PC-3 (cell line): ENCODE results near the gene JMJD7.

ENCODE experiments used
- EZH2 ChIP-seq: fragments of 300-600 bp; sonication (generic); IDR thresholded peaks from one replicate; pipeline ENCODE4 v1.6.1; 2017; ENCODE audit warnings: antibody characterized with exemption, mild to moderate bottlenecking, low read length; ENCODE audit not compliant: unreplicated experiment
- EZH2phosphoT487 ChIP-seq: fragments of 300-600 bp; sonication (generic); IDR thresholded peaks from 2 replicates; pipeline ENCODE4 v1.6.1; 2018; ENCODE audit warnings: mild to moderate bottlenecking, antibody characterized with exemption, low read length, borderline replicate concordance
- TF ChIP-seq, protein P1 (sequence below): fragments of 300-600 bp; sonication (generic); conservative IDR thresholded peaks from 2 replicates; pipeline ENCODE4 v1.5.1; 2017; ENCODE audit warnings: antibody characterized with exemption, low read depth, mild to moderate bottlenecking, low read length

DNA sequence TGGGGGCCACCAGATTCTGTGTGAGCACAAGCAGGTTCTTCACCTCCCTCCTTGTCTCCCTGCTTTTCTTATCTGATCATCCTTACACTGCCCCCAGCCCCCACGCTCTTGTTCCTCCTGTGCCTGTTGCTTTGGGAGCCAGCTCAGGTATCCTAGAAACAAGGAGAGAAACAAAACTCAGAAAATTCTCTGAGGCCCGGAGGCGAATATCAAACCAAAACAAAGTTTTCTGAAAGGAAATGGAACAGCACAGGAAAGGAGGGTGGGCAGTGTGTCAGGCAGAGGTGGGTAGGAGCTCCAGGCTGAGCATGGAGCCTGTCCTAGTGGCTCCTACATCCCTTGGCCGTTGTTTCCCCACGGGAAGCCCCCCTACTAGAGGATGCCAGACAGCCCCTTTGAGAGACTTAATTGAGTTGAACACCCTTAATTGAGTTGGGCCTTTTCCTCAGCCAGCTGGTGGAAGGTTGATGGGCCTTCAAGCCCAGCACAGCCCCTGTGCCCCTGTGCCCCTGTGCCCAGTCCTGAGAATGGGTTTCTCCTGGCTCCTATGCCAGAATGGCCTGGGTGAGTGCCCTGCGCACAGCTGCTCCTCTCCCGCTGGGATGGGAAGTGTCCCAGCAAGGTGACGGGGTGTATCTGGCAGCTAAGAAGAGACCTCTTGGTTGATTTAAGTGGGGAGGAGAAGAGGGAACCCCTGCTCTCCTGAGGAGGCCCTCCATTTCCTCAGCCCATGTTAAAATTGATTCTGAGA, 22.8 kb upstream of the JMJD7 start:
- no peak for TF ChIP-seq EZH2phosphoT487
- TF ChIP-seq, protein P1, sequence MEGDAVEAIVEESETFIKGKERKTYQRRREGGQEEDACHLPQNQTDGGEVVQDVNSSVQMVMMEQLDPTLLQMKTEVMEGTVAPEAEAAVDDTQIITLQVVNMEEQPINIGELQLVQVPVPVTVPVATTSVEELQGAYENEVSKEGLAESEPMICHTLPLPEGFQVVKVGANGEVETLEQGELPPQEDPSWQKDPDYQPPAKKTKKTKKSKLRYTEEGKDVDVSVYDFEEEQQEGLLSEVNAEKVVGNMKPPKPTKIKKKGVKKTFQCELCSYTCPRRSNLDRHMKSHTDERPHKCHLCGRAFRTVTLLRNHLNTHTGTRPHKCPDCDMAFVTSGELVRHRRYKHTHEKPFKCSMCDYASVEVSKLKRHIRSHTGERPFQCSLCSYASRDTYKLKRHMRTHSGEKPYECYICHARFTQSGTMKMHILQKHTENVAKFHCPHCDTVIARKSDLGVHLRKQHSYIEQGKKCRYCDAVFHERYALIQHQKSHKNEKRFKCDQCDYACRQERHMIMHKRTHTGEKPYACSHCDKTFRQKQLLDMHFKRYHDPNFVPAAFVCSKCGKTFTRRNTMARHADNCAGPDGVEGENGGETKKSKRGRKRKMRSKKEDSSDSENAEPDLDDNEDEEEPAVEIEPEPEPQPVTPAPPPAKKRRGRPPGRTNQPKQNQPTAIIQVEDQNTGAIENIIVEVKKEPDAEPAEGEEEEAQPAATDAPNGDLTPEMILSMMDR = no peak
- no peak for TF ChIP-seq EZH2
